Effector CD8-positive, alpha-beta T cell (primary cell): ENCODE data around the gene INTS7.
"Not testable (repeated sequence)": the region's sequence is repeated elsewhere in the genome, so short reads cannot be mapped to it uniquely, and the experiment has no call there.

ENCODE experiments used
- DNase-seq: peaks from one replicate; lab custom pipeline; 2025; lab: John Stamatoyannopoulos, UW

INTS7 gene

GRCh38 chr1:211985556-211986264 is 49.6 kb downstream of the INTS7 start:
- no peak for DNase-seq

GRCh38 chr1:211978596-211978995 is 56.8 kb downstream of the INTS7 start:
- no peak for DNase-seq

GRCh38 chr1:211975152-211975941 is 60.0 kb downstream of the INTS7 start:
- no peak for DNase-seq

GRCh38 chr1:211973541-211973940 is 61.8 kb downstream of the INTS7 start:
- DNase-seq = no peak

- no peak for DNase-seq
These were observed 67.0 kb downstream of the INTS7 start for GRCh38 chr1:211968200-211968834.

- no peak for DNase-seq
These were observed 67.7 kb downstream of the INTS7 start for GRCh38 chr1:211967704-211968103.

GRCh38 chr1:211965108-211965805 is 70.1 kb downstream of the INTS7 start:
- no peak for DNase-seq

GRCh38 chr1:211959680-211960079 is 75.7 kb downstream of the INTS7 start:
- DNase-seq = no peak

GRCh38 chr1:211959221-211959620 is 76.1 kb downstream of the INTS7 start:
- no peak for DNase-seq

- not testable (repeated sequence) for DNase-seq
These were observed 81.3 kb downstream of the INTS7 start for GRCh38 chr1:211954028-211954427.

- not testable (repeated sequence) for DNase-seq
These were observed 81.8 kb downstream of the INTS7 start for GRCh38 chr1:211953543-211953942.

- no peak for DNase-seq
These were observed 83.1 kb downstream of the INTS7 start for GRCh38 chr1:211952299-211952698.

GRCh38 chr1:211951856-211952255 is 83.5 kb downstream of the INTS7 start:
- DNase-seq = no peak

GRCh38 chr1:211948377-211948776 is 87.0 kb downstream of the INTS7 start:
- no peak for DNase-seq

GRCh38 chr1:211947396-211948295 is 87.7 kb downstream of the INTS7 start:
- no peak for DNase-seq

- no peak for DNase-seq
These were observed 90.4 kb downstream of the INTS7 start for GRCh38 chr1:211944733-211945500.

GRCh38 chr1:211942583-211942982 is 92.8 kb downstream of the INTS7 start:
- no peak for DNase-seq

- DNase-seq = no peak
These were observed 95.4 kb downstream of the INTS7 start for GRCh38 chr1:211939876-211940468.

- DNase-seq = no peak
These were observed 96.8 kb downstream of the INTS7 start for GRCh38 chr1:211938561-211938997.

- DNase-seq = not testable (repeated sequence)
These were observed 97.9 kb downstream of the INTS7 start for GRCh38 chr1:211937422-211937821.
